Stimulated activated CD8-positive, alpha-beta memory T cell treated with anti-CD3 and anti-CD28 coated beads, Interleukin-15, amount 100 ng/mL, for 1 hour (primary cell): ENCODE results near the gene USP16.

Experiments used
- DNase-seq: peaks from one replicate; pipeline ENCODE4 v3.0.0-alpha.2; 2020; ENCODE audit warnings: low read depth

USP16 gene

DNA sequence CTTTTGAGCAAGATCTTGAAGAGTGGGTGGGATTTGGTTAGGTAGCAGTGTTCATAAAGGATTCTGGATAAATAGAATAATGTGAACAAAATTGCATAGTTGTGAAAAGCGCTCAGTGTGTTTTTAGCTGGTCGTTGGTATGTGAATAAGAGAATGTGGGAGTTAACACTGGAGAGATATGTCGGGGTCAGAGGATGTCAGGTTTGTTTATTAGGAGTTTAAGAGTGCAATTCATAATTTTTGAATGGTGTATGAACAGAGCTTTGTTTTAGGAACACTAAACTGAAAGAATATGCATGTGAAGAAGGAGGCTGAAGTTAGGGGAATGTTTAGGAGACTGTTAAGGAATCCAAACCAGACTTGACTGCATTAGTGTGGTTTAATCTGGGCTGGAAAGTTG is 9.4 kb downstream of the USP16 start:
- DNase-seq, result no peak

DNA sequence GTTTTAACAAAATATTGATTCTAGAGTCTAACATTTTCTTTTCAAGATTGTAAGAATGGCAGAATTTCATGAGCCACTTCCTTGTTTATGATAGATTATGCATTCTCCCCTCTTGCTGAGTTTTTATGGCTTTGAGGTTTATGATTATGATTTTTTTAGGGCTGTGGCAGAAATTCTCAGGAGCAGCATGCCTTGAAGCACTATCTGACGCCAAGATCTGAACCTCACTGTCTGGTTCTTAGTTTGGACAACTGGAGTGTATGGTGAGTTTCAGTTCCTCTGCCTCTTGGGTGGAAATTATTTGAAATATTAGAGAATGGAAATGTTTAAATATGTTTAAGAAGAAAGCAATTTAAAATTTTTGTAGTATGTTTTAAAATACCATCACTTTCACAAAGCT is 10.2 kb downstream of the USP16 start:
- DNase-seq, result no peak

DNA sequence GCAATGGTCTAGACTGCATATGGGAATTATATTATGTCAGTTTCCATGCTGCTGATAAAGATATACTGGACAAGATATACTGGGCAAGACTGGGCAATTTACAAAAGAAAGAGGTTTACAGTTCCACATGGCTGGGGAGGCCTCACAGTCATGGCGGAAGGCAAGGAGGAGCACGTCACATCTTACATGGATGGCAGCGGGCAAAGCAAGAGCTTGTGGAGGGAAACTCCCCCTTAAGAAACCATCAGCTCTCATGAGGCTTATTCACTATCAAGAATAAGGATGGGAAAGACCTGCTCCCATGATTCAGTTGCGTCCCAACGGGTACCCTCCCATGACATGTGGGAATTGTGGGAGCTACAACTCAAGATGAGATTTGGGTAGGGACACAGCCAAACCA is 27.8 kb downstream of the USP16 start:
- no peak for DNase-seq

DNA sequence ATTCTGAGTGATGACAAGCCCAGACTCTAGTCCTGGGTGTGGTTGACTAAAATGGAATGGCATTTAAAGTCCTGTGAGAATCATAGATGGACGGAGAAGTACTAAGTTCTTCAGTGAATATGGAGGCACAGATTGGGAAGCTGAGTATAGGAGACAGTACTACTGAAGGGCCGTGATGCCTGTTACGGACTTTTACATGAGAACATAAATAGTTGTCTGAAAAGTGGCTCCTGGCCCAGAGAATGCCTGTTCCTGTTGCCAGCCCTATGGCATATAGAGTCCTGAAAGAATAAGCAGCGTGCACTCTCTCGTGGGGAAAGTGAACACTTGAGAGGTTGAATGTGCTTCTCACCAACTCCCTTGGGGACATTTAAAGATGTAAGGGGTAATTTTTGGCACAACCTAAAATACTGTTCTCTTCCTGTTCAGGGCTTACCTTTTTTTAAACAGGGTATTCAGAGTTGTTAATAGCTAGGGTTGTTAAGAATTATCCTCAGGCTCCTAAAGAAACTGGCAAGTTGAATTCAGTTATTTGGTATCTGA is 28.6 kb downstream of the USP16 start:
- DNase-seq, result no peak

DNA sequence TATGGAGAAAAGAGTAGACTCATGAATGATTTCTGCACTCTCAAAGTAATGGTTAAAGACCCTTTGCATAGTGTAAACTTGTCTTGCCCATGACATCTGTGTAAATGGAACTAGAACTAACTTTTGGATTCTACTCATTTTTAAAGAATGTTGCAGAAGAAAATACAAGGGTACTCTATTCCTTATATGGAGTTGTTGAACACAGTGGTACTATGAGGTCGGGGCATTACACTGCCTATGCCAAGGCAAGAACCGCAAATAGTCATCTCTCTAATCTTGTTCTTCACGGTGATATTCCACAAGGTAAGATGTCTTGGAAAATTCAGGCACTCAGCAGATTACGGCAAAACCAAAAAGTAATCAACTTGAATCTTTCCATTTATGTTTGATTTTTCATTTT is 29.2 kb downstream of the USP16 start:
- no peak for DNase-seq

DNA sequence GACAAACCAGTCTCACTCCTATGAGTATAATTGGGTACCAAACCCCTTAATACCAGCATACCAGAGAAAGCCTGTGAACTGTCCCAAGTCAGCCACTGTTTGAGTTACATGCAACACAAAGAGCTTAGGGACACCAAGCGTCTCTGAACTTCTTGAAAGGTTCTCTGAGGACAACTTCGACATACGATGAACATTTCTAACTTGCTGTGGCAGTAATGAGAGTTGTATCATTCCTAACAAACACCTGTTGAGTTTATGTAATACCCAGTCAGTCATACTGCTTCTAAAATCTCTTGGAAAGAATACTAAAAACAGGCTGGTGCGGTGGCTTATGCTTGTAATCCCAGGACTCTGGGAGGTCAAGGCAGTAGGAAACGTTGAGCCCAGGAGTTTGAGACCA is 30.6 kb downstream of the USP16 start:
- DNase-seq, result no peak

DNA sequence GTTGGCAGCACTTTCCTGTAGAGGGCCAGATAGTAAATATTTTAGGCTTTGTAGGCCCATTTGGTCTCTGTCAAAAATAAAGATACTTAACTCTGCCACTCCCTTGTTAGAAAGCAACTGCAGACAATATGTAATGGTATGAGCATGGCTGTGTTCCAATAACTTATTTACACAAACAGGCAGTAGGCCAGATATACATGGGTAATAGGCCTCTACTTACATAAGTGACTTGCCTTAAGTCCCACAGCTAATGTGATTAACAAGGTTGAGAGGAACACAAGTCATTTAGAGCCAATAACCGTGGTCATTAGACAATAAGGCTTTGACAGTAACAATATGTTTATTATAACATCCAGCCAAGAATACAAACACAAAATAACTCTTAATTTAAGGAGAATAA is 31.5 kb downstream of the USP16 start:
- DNase-seq, result no peak

DNA sequence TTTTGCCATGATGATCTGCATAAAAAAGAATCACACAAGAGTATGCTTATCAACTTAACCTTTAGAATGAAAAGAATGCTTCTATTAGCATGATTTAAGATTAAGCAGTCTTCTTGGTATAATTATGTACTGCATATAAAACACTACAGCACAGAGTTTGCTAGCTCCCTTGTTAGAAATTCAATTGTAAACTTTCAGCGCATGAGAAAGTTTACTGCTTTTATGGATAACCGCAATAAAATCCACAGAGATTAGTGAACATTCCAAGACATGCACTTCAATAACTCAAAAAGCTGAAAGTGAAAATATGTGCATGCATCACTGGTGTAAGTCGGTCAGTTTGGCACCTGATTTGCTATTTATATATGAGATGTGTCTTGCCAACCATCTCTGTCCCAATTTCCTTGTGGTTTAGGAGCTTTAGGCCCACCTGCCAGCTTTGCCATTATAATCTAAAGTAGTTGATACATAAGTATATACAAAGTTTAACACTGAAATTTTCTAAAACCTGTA is 32.1 kb downstream of the USP16 start:
- DNase-seq, result no peak

DNA sequence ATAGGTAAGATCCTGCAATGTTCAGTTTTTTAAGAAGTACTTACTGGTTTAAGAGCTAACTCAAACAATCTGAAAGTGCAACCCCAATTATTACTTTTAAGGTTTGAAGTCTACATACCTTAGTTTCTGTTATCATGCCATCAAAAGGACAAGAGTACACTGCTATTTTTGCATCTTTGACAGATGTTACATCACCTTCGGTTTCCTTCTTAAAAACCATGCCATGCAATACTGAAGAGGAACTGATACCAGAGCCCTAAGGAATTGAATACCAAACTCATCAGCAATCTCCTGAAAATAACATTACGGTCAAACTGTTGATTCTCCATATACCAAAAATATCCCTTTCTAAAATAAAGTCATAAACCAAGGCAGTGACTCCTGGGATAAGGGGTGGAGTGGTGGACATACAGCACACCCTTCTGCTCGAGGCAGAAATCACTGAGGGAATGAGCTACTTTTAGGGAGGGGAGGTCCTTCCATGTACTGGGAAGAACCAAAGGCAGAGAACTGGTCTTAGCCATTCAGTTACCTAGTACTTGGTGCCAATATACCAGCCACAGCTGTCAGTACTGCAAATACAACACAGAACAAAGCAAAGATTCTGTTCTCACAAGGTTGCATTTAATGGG is 40.5 kb downstream of the USP16 start:
- DNase-seq, result no peak

DNA sequence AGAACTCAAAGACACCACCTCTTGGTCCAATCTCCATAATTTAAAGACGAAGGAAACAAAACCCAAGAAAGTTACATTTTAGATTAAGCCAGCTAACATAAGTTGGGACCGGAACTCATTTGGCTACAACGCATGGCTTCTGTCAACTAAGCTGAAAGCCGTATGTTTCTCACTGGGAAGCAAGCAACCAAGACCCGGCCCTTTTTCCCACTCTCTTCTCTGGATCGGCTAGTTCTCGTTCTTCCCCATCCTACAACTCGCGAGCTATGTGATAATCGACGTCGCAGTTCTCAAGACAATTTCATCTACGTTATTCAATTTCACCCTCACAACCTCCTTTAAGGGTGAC is 48.4 kb downstream of the USP16 start:
- no peak for DNase-seq

DNA sequence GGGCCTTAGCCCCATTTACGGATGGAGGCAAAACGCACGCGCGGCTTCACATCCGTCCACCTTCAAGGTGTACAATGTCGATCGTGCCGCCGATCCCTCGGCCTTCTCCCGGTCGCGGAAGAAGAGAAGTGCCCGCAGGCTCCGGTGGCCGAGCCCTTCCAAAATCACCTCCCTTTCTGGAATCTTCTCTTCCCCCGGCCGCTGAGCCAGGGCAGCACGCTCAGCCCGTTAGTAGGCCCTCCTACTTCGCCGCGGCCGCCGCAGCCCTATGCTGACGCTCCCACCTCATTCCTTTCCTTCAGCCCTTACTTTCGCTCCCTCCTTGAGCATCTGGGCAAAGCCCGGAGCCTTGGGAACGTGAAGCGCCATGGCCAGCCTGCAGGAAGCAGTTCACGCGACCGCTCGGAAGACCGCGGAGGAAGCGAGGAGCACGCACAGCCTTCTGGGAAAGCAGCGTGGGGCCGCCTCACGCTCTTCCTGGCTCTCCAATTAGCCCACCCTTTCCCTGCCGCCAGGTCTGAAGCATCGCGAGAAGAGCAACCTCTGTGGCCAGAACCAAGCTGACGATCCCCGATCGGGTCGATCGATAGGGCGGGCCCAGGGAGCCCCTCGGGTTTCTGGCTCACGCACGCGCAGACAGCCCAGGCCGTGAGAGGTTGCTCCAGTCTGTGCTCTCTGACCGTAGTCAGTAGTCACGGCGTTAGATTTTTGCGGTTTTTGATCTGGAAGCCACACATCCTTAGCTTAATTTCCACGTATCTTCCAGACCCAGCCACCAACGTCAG is 48.9 kb downstream of the USP16 start, which contains the start of gene CCT8:
CCT8 (minus strand) TSS at position 427 of the 785 bp plus-strand sequence; CDS start at position 369, 58 bp downstream.
- DNase-seq, result peak; percentile 98

DNA sequence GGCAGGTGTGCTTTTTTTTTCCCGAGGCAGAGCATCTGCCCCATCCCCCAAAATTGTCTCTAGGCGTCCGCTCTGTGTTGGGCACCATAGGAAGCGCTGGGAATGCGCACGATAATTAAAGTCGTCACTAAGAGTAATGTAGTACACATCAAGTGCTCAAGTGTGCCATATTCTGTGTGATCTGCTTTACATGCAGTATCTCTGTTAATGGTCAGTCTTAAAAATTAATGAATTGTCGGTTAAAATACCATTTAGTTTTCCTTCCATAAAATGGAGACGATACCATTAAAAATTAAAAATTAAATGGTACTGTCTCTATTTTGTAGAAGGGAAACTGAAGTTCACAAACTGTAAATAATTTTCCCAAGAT is 49.5 kb downstream of the USP16 start:
- no peak for DNase-seq

DNA sequence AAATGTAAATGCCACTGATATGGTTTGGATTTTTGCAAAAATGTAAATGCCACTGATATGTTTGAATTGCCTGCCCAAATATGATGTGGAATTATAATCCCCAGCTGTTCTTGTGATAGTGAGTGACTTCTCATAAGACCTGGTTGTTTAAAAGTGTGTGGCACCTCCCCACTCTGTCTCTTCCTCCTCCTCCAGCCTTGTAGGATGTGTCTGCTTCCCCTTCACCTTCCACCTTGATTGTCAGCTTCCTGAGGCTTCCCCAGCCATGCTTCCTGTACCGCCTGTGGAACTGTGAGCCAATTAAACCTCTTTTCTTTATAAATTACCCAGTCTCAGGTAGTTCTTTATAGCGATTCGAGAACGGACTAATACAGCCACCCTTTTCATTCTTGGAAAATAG is 50.3 kb downstream of the USP16 start:
- DNase-seq, result no peak

DNA sequence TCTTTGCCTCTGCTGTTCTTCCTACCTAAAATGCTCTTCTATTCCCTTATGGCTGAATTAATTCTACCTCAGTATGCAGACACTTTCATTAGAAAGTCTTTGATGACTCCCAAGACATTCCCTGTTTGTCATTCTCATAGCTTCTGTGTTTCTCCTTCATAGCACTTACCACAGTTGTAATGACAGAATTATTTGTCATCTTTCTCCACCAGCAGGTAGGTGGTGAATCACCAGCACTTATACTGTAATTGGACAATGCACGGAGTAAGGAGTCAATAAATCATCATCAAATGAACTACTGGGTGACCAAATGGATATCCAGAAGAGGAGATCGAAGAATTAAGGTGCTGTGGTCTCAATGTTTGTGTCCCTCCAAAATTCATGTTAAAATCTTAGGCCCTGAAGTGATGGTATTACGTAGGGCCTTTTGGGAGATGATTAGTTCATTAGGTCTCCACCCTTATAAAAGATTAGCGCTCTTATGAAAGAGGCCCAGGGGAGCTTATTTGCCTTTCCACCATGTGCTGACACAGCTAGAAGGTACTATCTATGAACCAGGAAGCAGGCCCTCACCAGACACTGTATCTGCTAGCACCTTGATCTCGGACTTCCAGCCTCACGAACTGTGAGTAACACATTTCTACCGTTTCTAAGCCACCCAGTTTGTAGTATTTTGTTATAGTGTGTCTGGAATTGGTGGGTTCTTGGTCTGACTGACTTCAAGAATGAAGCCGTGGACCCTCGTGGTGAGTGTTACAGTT is 51.4 kb downstream of the USP16 start:
- DNase-seq, result no peak

DNA sequence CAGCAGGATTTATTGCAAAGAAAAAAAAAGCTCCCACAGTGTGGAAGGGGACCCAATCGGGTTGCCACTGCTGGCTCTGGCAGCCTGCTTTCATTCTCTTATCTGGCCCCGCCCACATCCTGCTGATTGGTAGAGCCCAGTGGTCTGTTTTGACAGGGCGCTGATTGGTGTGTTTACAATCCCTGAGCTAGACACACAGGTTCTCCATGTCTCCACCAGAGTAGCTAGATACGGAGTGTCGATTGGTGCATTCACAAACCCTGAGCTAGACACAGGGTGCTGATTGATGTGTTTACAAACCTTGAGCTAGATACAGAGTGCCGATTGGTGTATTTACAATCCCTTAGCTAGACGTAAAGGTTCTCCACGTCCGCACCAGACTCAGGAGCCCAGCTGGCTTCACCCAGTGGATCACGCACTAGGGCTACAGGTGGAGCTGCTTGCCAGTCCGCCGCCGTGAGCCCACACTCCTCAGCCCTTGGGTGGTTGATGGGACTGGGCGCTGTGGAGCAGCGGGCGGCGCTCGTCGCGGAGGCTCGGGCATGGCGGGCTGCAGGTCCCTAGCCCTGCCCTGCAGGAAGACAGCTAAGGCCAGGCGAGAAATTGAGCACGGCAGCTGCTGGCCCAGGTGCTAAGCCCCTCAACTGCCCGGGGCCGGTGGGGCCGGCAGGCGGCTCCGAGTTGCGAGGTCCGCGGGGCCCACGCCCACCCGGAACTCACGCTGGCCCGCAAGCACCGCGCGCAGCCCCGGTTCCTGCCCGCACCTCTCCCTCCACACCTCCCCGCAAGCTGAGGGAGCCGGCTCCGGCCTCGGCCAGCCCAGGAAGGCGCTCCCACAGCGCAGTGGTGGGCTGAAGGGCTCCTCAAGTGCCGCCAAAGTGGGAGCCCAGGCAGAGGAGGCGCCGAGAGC is 52.5 kb downstream of the USP16 start:
- peak; percentile 20 for DNase-seq

DNA sequence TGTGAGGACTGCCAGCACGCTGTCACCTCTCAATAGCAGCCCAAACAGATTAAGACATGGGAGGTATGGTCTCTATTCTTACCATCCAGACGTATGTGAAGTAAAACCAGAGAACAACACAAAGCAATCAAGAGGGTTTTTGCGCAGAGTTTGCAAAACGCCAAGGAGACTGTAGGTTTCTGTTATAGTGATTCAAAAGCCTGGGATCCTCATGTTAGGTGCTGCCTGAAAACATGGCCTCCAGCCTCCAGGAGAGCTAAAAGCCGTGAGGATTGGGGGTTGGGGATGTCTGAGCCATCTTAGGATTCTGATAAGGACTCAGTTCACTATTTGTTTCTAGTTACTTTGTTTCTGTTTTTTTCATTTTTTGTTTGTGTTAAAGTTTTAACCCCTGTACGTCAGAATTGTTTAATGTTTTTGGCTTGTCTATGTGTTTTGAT is 53.2 kb downstream of the USP16 start:
- DNase-seq, result no peak

DNA sequence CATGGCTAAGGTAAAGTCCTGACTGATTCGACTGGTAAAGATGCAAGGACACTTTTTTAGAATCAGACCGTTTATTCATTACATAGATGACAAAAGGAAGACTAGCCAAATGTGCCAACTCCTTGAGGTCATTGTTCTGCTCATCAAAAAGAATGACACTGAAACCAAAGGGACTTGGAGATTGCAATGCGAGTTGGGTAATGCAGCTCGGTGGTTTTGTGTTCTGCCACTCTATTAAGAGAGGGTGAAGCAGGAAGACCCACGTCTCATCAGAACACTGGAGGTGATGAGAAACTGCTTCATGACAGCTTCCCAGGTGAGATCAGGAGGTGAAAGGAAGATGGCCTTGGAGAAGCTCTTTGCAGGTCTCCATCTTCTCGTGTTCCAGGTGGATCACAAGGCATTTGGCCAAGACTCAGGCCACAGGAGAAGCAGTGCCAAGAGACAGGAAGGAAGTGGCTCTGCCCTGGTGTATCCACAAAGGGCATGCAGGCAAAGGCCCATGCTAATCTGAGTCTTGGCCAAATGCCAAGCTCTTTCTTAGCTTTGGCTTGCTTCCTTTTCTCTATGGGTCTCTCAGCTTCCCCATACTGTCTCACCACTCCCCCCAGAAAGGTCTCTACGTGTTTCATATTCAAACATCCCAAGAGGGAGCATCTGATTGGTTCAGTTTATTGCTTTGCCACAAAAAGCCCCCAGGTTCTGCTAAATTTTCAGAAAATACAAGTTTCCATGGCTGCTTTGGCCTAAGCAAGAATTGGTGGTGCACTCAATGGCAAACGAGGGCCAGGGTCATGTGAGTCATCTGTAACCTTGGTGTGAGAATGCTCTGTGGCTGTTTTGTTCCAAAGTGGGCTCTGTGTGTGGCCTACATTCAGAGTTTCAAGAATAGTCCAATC is 54.6 kb downstream of the USP16 start:
- no peak for DNase-seq

DNA sequence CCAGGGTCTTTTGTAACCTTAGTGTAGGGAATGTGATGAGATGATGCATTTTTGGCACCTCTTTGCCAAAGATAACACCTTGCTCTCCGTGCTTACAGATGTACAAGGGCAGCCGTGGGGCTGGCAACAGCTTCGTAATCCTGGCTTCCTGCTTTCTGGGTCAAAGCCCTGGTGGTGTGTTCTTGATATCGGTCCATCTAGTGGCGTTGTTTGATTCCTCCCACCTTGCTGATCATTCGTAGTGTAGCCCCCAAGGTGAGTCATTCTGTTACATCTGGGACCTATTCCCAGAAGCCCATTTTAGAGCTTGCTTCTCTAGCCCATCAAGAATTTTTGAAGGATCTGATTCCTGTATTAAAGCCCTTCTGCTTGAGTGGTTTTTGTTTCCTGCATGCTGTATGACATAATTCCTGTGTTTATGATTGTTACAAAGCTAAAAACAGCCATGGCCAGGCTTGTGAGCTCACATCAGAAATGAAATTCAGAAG is 56.0 kb downstream of the USP16 start:
- no peak for DNase-seq

DNA sequence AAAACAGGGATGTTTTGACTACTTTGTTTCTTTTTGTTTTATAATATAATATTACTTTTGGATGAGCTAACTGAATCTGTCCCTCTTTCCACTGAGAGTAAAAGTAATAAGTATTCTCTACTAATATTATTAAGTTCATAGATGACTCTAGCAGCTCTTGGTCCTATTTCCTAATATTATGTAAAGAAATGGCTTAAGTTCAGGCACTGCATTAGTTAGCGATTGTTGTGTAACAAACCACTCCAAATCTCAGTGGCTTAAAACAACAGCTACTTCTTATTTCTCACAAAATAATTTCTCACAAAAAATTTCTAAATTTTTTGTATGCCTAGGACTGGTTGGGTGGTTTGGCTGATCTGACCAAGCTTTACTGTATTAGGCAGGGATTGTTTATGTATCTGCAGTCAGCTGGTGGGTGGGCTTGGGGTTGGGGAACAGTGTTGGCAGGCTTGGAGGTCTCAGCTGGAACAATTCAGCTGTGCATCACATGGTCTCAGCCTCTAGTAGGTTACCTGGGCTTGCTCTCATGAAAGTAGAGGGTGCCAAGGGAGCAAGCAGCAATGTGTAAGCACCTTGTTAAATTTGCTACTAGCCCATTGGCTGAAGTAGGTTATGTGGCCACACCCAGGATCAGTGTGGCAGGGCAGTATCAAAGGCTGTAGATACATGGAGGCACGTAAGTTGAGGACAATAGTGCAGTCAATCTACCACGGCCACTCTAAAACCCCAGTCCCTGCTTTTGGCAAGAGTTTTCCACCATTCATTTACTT is 57.8 kb downstream of the USP16 start:
- no peak for DNase-seq

DNA sequence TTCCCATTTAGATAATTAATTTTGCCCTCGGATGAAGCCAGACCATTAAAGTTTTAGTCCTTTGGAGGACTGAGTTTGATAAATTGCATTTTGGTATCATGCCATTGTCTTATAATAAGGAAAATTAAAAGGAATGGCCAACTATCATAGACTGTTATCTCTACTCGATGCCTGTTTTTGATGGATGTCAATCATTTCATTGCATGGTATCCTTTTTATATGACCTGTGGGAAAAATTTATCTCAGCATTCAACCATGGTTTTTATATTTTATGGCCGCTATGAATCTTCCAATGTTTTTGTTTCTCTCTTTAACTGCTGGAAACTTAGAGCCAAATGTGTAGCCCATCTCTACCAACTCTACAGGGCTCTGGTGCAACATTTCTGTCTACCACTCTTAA is 58.8 kb downstream of the USP16 start:
- DNase-seq, result no peak
